ENCODE measurements around the gene FBXO31.
"Not testable (repeated sequence)": the region's sequence is repeated elsewhere in the genome, so short reads cannot be mapped to it uniquely, and the experiment has no call there.

FBXO31 gene

GRCh38 chr16:87360862-87361610, 22.5 kb downstream of the FBXO31 start:
- DNase-seq, result no peak

GRCh38 chr16:87359121-87359520, 24.5 kb downstream of the FBXO31 start:
- DNase-seq, result no peak

- DNase-seq, result no peak
Measured at GRCh38 chr16:87358696-87359095, 24.9 kb downstream of the FBXO31 start.

GRCh38 chr16:87358250-87358649, 25.3 kb downstream of the FBXO31 start:
- no peak for DNase-seq

- DNase-seq, result no peak
Measured at GRCh38 chr16:87356491-87356853, 27.1 kb downstream of the FBXO31 start.

GRCh38 chr16:87353613-87354012, 30.0 kb downstream of the FBXO31 start:
- DNase-seq, result no peak

GRCh38 chr16:87352818-87353217, 30.8 kb downstream of the FBXO31 start:
- DNase-seq, result no peak

- DNase-seq, result no peak
Measured at GRCh38 chr16:87351320-87351698, 32.3 kb downstream of the FBXO31 start.

- DNase-seq, result no peak
Measured at GRCh38 chr16:87350681-87351319, 32.8 kb downstream of the FBXO31 start.

- no peak for DNase-seq
Measured at GRCh38 chr16:87350031-87350430, 33.5 kb downstream of the FBXO31 start.

GRCh38 chr16:87348616-87349157, 34.9 kb downstream of the FBXO31 start:
- no peak for DNase-seq

GRCh38 chr16:87347932-87348615, 35.5 kb downstream of the FBXO31 start:
- DNase-seq, result no peak

- no peak for DNase-seq
Measured at GRCh38 chr16:87346517-87347060, 37.0 kb downstream of the FBXO31 start.

GRCh38 chr16:87345726-87346424, 37.7 kb downstream of the FBXO31 start:
- DNase-seq, result no peak

GRCh38 chr16:87344931-87345631, 38.5 kb downstream of the FBXO31 start:
- DNase-seq, result no peak

GRCh38 chr16:87344165-87344930, 39.2 kb downstream of the FBXO31 start:
- DNase-seq, result no peak

GRCh38 chr16:87343753-87344050, 39.9 kb downstream of the FBXO31 start:
- no peak for DNase-seq

- no peak for DNase-seq
Measured at GRCh38 chr16:87342978-87343752, 40.4 kb downstream of the FBXO31 start.

GRCh38 chr16:87342504-87342903, 41.1 kb downstream of the FBXO31 start:
- DNase-seq, result no peak

GRCh38 chr16:87340198-87340597, 43.4 kb downstream of the FBXO31 start:
- no peak for DNase-seq

GRCh38 chr16:87339724-87340105, 43.9 kb downstream of the FBXO31 start:
- DNase-seq, result not testable (repeated sequence)

All from suppressor macrophage treated with lipopolysaccharide for 1 hour (primary cell).